GM10847 (cell line): ENCODE measurements around the gene METTL27.

Experiments used
- POLR2A ChIP-seq: IDR thresholded peaks from 2 replicates; pipeline ENCODE4 v1.6.1; 2011; ENCODE audit not compliant: insufficient read length; ENCODE audit errors: extremely low read depth

The METTL27 gene

GRCh38 chr7:73842067-73842976 lies at the start of gene METTL27:
METTL27 (minus strand) TSS chr7:73842516; CDS start chr7:73842140, 376 bp downstream.
- peak; percentile 52 for TF ChIP-seq POLR2A

- TF ChIP-seq POLR2A = no peak
These were observed 49.0 kb upstream of the METTL27 start for GRCh38 chr7:73891178-73891885.

DNA sequence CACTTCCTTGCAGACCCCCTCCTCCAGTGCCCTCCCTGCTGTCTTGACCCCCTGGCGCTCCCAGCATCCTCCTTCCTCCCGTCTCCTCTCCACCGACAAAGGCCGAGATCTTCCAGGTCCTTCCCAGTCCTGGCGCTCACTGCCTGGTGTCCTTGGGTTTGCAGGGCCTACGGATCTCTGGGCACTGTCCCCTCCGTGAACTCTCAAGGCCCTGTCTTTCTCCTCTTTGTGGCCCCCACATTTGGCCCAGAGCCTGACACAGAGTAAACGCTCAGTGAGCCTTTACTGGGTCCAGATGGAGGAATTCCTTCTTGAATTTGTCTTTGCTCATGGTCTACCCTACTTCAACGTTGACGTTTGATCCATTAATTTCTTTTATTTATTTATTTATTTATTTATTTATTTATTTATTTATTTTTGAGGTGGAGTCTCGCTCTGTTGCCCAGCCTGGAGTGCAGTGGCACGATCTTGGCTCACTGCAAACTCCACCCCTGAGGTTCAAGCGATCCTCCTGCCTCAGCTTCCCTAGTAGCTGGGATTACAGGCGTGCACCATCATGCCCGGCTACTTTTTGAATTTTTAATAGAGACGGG lies 48.3 kb upstream of the METTL27 start:
- no peak for TF ChIP-seq POLR2A

DNA sequence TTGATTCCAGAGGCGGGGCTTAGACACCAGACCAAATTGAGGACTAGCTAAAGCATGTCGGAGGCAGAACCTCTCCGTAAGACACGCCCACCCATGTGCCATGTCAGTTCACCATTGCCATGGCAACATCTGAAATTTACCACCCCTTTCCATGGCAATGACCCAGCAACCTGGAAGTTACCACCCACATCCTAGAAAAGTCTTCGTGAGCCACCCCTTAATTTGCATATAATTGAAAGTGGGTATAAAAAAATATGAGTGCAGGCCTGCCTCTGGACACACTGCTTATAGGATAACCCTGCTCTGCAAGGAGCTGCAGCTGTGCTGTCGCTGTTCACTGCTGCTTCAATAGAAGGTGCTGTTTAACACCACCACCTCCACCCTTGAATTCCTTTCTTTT lies 46.6 kb upstream of the METTL27 start:
- no peak for TF ChIP-seq POLR2A

DNA sequence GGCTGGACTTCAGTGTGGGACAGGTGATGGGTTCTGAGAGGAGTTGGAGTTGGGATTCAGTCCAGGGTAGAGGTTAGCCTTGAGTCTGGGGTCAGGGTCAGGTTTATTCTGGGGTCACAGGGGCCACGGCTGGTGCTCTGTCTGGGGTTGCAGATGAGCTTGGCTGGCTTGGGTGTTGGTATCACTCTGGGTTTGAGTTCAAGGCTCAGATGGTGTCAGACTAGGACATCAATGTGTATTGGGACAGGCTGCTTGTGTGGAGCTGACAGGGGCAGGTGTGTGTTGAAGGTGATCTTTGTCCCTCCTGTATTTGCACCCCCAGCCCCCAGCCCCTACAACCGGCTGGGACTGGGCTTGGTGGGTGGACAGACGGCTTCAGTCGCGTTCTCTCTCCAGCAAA lies 45.4 kb upstream of the METTL27 start:
- no peak for TF ChIP-seq POLR2A

- TF ChIP-seq POLR2A = no peak
These were observed 43.9 kb upstream of the METTL27 start for GRCh38 chr7:73885975-73886798.

- TF ChIP-seq POLR2A = no peak
These were observed 43.2 kb upstream of the METTL27 start for GRCh38 chr7:73885433-73885974.

DNA sequence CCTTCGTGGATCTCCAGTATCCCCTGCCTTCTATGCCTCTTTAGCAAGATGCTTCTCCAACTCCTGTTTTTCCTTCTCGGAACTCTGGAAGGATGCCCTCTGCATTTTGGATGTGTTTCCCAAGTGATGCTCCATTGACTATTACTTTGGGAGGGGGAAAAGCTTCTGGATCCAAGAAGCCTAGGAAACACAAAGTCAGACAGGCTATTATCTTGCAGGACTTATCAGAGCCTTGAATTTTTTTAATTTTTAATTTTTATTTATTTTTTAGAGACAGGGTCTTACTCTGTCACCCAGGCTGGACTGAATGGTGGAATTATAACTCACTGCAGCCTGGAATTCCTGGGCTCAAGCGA lies 39.7 kb upstream of the METTL27 start:
- no peak for TF ChIP-seq POLR2A

GRCh38 chr7:73881352-73882046 lies 39.2 kb upstream of the METTL27 start:
- TF ChIP-seq POLR2A = no peak

- no peak for TF ChIP-seq POLR2A
These were observed 38.5 kb upstream of the METTL27 start for GRCh38 chr7:73880755-73881328.

- TF ChIP-seq POLR2A = no peak
These were observed 37.8 kb upstream of the METTL27 start for GRCh38 chr7:73879977-73880681.

DNA sequence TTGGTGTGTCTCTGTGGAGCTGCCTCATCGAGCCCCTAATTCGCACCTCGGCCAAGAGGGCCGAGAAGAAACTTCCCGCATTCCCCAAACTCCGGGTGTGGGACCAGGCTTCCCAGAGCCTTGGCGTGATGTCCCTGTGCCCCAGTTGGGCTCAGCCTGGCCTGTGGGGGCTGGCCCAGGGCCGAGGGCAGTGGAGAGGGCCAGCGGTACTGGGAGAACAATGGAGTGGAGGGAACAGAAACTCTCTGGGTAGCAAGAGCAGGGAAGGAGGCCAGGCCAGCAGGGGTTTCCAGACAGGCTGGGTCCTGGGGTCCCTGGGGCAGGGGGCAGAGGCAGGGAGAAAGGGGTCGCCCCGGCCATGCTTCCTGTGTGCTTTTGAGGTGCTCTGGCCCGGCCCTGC lies 34.7 kb upstream of the METTL27 start:
- TF ChIP-seq POLR2A = no peak

DNA sequence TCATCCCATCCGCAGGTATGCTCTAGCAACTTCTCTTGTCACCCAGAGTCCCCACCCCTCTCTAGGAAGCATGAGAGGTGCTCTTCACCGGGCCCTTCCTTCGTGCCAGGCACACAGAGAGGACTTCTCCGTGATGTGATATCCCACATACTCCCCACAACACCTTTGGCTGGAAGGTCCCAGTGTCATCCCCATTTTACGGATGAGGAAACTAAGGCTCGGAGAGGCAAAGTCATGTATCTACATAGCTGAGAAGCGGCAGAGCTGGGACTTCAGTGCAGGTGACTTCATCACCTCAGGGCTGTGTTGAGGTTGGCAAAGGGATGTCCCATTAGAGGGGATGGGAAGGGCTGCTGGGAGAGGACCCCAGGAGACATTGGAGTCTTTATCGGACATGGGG lies 34.0 kb upstream of the METTL27 start:
- no peak for TF ChIP-seq POLR2A
